Measurements from ENCODE around the gene OPRL1.

Gene OPRL1

DNA sequence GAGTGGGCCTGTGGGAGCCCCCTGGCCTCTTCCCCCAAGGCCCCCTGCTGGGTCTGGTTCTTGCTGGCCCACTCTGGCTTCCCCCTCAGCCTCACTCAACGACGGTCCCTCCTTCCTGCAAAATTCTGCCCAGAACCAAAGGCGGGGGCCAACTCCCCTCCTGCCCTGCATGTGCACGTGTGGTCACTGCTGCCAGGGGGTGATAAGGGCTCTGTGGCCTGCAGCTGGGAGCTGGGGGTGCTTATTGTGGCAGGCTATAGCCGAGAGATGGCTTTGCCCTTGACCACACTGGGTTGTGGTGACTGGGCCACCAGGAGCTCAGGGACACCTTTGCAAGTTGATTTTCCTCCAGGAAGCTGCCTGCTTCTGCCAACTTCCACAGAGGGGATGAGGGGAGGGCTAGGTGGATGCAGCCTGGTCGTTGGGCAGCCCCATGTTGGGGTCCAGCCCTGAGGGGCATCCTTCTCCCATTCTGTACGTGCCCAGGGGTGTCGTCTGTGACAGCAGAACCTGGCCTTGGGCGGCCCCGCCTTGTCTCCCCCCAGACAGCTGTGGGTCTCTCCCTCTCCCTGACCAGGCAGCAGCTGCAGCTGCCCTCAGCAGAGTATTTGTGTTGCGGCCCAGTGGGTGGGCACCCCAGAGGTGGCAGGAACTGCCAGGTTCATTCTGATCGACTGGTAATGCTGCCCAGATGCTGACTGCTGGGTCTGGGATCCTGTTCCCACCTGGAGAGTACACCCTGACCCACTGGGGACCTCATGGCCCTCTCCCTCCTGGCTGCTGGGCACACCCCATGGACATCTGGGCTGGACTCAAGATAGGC is 11.3 kb upstream of the OPRL1 start:
- no peaks in the 10 kb centered on the region for H3F3A ChIP-seq (ENCODE audit: insufficient read depth)
- H3K4me2 ChIP-seq (ENCODE audit: low read depth, low read length, poor library complexity, severe bottlenecking): no peak overlapping the region
- no peak overlapping the region for H3K27ac ChIP-seq (ENCODE audit: low read depth, low read length)
- H3K9ac ChIP-seq (ENCODE audit: low read length): no peak overlapping the region
- H3K9me3 ChIP-seq (ENCODE audit: insufficient read depth, low read length): no peaks in the 10 kb centered on the region
- H3K4me3 ChIP-seq (ENCODE audit: insufficient read depth, low read length, poor library complexity, severe bottlenecking): no peak overlapping the region
- H3K79me2 ChIP-seq (ENCODE audit: insufficient read depth, low read length): no peaks in the 10 kb centered on the region
- H3K36me3 ChIP-seq (ENCODE audit: low read length): no peaks in the 10 kb centered on the region
- TF ChIP-seq, protein P1, sequence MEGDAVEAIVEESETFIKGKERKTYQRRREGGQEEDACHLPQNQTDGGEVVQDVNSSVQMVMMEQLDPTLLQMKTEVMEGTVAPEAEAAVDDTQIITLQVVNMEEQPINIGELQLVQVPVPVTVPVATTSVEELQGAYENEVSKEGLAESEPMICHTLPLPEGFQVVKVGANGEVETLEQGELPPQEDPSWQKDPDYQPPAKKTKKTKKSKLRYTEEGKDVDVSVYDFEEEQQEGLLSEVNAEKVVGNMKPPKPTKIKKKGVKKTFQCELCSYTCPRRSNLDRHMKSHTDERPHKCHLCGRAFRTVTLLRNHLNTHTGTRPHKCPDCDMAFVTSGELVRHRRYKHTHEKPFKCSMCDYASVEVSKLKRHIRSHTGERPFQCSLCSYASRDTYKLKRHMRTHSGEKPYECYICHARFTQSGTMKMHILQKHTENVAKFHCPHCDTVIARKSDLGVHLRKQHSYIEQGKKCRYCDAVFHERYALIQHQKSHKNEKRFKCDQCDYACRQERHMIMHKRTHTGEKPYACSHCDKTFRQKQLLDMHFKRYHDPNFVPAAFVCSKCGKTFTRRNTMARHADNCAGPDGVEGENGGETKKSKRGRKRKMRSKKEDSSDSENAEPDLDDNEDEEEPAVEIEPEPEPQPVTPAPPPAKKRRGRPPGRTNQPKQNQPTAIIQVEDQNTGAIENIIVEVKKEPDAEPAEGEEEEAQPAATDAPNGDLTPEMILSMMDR (IDR thresholded peaks at IDR 0.05; ENCODE audit: insufficient read depth, low read length, poor library complexity, severe bottlenecking): no peak
- TF ChIP-seq EZH2phosphoT487 (conservative IDR thresholded peaks at IDR 0.05; ENCODE audit: low read length): no peak
- H3K27me3 ChIP-seq (ENCODE audit: low read length): no peaks in the 10 kb centered on the region
- no peaks in the 10 kb centered on the region for H3K9me2 ChIP-seq (replicated peaks; ENCODE audit: insufficient read depth, low read length)
- no peak overlapping the region for H2AFZ ChIP-seq (ENCODE audit: low read depth, low read length, severe bottlenecking)
- no peaks in the 10 kb centered on the region for H4K20me1 ChIP-seq (ENCODE audit: low read depth, low read length)

DNA sequence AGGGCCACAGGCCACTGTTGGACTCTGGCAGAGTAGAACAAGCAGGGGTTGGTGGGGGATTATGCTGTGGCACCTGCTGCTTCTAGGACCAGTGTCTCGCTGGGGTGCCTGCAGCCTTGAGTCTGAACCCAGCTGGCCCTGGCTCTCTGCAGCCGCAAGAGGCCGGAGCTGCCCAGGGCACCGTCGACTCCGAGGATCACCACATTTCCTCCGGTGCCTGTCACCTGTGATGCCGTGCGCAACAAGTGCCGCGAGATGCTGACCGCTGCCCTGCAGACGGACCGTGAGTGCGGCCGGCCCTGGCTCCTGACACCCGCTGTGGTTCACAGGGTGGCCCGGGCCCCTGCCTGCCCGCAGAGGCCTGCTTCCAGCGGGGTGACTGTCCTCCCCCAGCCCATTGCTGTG is 10.7 kb upstream of the OPRL1 start:
- no peak overlapping the region for H3K4me3 ChIP-seq (ENCODE audit: insufficient read depth, low read length, poor library complexity, severe bottlenecking)
- H2AFZ ChIP-seq (ENCODE audit: low read depth, low read length, severe bottlenecking): no peak overlapping the region
- no peaks in the 10 kb centered on the region for H3K79me2 ChIP-seq (ENCODE audit: insufficient read depth, low read length)
- H3K9me2 ChIP-seq (replicated peaks; ENCODE audit: insufficient read depth, low read length): no peaks in the 10 kb centered on the region
- no peak overlapping the region for H3K9ac ChIP-seq (ENCODE audit: low read length)
- H3K9me3 ChIP-seq (ENCODE audit: insufficient read depth, low read length): no peaks in the 10 kb centered on the region
- no peak overlapping the region for H3K27ac ChIP-seq (ENCODE audit: low read depth, low read length)
- H4K20me1 ChIP-seq (ENCODE audit: low read depth, low read length): no peaks in the 10 kb centered on the region
- no peaks in the 10 kb centered on the region for H3K36me3 ChIP-seq (ENCODE audit: low read length)
- no peak overlapping the region for H3K4me2 ChIP-seq (ENCODE audit: low read depth, low read length, poor library complexity, severe bottlenecking)
- H3F3A ChIP-seq (ENCODE audit: insufficient read depth): no peaks in the 10 kb centered on the region
- H3K27me3 ChIP-seq (ENCODE audit: low read length): no peaks in the 10 kb centered on the region
- no peak for TF ChIP-seq EZH2phosphoT487 (conservative IDR thresholded peaks at IDR 0.05; ENCODE audit: low read length)
- TF ChIP-seq, protein P1 (IDR thresholded peaks at IDR 0.05; ENCODE audit: insufficient read depth, low read length, poor library complexity, severe bottlenecking): no peak

DNA sequence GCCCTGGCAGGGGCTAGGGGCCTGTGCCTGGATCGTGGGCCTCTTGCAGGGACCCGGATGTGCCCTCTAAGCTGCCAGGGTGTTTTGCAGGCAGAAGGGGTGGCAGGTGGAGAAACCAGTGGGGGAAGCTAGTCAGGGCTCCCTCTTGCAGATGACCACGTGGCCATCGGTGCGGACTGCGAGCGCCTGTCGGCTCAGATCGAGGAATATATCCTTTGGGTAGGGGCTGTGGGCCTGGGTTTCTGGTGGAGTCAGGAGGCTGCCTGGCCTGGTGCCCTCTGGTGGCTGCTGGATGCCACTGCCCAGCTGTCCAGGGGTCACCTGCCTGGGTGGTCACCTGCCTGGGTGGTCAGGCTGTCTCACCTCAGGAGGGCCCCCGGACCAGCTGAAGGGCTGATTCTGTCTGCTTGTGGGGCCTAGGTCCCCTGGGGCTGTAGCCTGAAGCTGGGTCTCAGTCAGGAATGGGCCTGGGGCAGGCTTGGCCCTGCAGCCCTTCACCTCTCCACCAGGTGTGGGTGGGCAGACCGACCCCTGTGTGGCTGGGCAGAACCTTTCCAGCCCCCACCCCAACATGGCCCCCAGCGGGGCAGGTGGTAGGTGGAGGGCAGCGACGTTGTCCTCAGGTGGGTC is 10.2 kb upstream of the OPRL1 start:
- H3K79me2 ChIP-seq (ENCODE audit: insufficient read depth, low read length): no peaks in the 10 kb centered on the region
- H3K27me3 ChIP-seq (ENCODE audit: low read length): no peaks in the 10 kb centered on the region
- no peaks in the 10 kb centered on the region for H3K36me3 ChIP-seq (ENCODE audit: low read length)
- no peaks in the 10 kb centered on the region for H3F3A ChIP-seq (ENCODE audit: insufficient read depth)
- H3K9ac ChIP-seq (ENCODE audit: low read length): no peak overlapping the region
- H2AFZ ChIP-seq (ENCODE audit: low read depth, low read length, severe bottlenecking): no peak overlapping the region
- no peak overlapping the region for H3K4me2 ChIP-seq (ENCODE audit: low read depth, low read length, poor library complexity, severe bottlenecking)
- TF ChIP-seq, protein P1 (IDR thresholded peaks at IDR 0.05; ENCODE audit: insufficient read depth, low read length, poor library complexity, severe bottlenecking): peak; percentile 85
- TF ChIP-seq EZH2phosphoT487 (conservative IDR thresholded peaks at IDR 0.05; ENCODE audit: low read length): no peak
- no peaks in the 10 kb centered on the region for H4K20me1 ChIP-seq (ENCODE audit: low read depth, low read length)
- H3K4me3 ChIP-seq (ENCODE audit: insufficient read depth, low read length, poor library complexity, severe bottlenecking): no peak overlapping the region
- H3K9me3 ChIP-seq (ENCODE audit: insufficient read depth, low read length): no peaks in the 10 kb centered on the region
- no peak overlapping the region for H3K27ac ChIP-seq (ENCODE audit: low read depth, low read length)
- H3K9me2 ChIP-seq (replicated peaks; ENCODE audit: insufficient read depth, low read length): no peaks in the 10 kb centered on the region
